ENCODE measurements around the gene TRIM71.

DNA sequence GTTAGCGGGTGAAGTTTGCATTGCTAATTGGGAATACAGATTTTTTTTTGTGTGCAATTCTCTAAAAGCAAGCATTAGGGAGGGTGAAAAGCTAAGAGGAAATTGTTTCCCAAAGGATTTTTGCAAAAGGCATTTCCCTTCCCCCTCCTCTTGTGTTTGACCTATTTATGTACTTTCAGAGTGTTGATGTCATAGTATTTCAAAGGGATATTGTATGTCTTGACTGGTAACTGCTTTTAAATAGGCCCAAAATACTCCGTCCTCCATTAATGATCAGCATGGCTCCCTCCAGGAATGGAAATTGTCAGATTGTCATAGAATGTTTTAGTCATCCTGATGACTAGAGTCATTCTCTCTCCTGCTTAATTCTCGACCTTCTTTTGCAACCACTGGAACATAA, 32.4 kb downstream of the TRIM71 start:
- TF ChIP-seq, protein P1, sequence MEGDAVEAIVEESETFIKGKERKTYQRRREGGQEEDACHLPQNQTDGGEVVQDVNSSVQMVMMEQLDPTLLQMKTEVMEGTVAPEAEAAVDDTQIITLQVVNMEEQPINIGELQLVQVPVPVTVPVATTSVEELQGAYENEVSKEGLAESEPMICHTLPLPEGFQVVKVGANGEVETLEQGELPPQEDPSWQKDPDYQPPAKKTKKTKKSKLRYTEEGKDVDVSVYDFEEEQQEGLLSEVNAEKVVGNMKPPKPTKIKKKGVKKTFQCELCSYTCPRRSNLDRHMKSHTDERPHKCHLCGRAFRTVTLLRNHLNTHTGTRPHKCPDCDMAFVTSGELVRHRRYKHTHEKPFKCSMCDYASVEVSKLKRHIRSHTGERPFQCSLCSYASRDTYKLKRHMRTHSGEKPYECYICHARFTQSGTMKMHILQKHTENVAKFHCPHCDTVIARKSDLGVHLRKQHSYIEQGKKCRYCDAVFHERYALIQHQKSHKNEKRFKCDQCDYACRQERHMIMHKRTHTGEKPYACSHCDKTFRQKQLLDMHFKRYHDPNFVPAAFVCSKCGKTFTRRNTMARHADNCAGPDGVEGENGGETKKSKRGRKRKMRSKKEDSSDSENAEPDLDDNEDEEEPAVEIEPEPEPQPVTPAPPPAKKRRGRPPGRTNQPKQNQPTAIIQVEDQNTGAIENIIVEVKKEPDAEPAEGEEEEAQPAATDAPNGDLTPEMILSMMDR (IDR thresholded peaks at IDR 0.05): no peak
- TF ChIP-seq, protein P2, sequence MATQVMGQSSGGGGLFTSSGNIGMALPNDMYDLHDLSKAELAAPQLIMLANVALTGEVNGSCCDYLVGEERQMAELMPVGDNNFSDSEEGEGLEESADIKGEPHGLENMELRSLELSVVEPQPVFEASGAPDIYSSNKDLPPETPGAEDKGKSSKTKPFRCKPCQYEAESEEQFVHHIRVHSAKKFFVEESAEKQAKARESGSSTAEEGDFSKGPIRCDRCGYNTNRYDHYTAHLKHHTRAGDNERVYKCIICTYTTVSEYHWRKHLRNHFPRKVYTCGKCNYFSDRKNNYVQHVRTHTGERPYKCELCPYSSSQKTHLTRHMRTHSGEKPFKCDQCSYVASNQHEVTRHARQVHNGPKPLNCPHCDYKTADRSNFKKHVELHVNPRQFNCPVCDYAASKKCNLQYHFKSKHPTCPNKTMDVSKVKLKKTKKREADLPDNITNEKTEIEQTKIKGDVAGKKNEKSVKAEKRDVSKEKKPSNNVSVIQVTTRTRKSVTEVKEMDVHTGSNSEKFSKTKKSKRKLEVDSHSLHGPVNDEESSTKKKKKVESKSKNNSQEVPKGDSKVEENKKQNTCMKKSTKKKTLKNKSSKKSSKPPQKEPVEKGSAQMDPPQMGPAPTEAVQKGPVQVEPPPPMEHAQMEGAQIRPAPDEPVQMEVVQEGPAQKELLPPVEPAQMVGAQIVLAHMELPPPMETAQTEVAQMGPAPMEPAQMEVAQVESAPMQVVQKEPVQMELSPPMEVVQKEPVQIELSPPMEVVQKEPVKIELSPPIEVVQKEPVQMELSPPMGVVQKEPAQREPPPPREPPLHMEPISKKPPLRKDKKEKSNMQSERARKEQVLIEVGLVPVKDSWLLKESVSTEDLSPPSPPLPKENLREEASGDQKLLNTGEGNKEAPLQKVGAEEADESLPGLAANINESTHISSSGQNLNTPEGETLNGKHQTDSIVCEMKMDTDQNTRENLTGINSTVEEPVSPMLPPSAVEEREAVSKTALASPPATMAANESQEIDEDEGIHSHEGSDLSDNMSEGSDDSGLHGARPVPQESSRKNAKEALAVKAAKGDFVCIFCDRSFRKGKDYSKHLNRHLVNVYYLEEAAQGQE (IDR thresholded peaks at IDR 0.05; ENCODE audit: insufficient read depth in 1 of 2, low read depth in 2 of 2, low read length in 1 of 2): no peak
- TF ChIP-seq TCF7L2 (IDR thresholded peaks at IDR 0.05; ENCODE audit: low read depth, low read length): no peak

All from Panc1 (cell line).